ENCODE data around the gene LMNA. TPM values are rescaled to one million over a fixed set of nuclear protein-coding genes. Genes with fewer than 3 reads are reported as not detected.

The LMNA gene
- total RNA-seq, 1 donor = 110 TPM

GRCh38 chr1:156149374-156150332 lies 35.1 kb downstream of the LMNA start:
- H3K9me3 ChIP-seq (ENCODE audit: low read depth, low read length) = no peaks in the 10 kb centered on the region
- peaks cover 88% of the 10 kb centered on the region for H3K4me1 ChIP-seq (ENCODE audit: insufficient read depth, low read length)
- no peaks in the 10 kb centered on the region for H3K27me3 ChIP-seq (ENCODE audit: insufficient read depth, low read length)
- H3K4me3 ChIP-seq (ENCODE audit: low read length) = no peak overlapping the region

DNA sequence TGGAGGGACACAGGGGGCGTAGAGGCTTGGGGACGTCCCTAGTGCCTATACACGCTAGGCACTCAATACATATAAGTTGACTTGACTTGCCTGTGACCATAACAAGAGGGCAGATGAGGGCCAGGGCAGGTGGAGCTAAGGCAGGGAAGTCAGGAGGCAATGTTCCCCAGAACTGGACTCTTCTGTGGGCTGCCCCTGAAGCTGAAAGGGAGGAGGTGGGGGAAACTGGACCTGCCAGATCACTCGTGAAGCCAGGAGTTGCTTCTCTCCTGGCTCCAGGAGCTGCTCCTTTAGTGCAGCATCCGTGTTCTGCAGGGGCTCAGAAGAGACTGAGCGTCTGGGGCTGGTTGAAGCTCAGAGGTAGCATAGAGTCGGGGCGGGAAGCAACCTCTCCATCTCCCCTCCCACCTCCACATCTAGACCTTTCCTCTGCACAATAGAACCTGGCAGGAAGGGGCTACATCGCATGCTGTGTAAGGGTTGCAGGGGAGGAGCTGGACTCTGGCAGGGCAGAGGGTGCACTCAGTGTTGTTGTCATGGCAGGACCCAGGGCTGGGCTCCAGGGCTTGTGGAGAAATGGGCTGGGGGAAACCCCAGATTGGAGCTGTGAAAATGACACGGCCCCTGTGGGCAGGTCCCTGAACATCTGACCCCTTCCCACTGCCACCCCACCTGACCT lies 36.0 kb downstream of the LMNA start:
- Histone ChIP-seq H3K4me3 (ENCODE audit: low read length) (no peak overlapping the region), H3K4me1 (ENCODE audit: insufficient read depth, low read length) (peaks cover 96% of the 10 kb centered on the region)

GRCh38 chr1:156151093-156151688 lies 36.7 kb downstream of the LMNA start:
- Histone ChIP-seq H3K4me1 (ENCODE audit: insufficient read depth, low read length) (peaks cover 98% of the 10 kb centered on the region), H3K27me3 (ENCODE audit: insufficient read depth, low read length) (no peaks in the 10 kb centered on the region), H3K9me3 (ENCODE audit: low read depth, low read length) (no peaks in the 10 kb centered on the region), H3K4me3 (ENCODE audit: low read length) (no peak overlapping the region)

More for the DNA sequence above, 36.0 kb downstream of the LMNA start:
- Histone ChIP-seq H3K27me3 (ENCODE audit: insufficient read depth, low read length) (no peaks in the 10 kb centered on the region), H3K9me3 (ENCODE audit: low read depth, low read length) (no peaks in the 10 kb centered on the region)

DNA sequence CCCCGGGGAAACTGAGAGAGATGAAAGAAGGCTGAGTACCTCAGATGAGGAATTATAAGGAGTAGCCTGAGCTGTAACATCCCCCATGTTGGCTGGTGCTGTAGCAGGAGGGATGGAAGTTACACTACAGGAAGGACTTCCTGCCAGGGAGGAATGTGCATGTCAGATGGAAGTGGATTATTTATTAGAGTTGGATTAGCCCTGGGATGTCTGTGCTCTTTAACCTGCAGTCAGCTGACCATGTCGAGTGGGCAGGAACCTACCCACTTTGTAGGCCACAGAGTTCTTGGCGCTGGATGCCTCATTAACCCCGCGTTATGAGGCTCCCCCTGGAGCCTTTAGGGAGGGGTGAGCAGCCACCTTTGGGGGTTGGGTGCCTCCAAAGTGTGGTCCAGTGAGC lies 38.1 kb downstream of the LMNA start:
- Histone ChIP-seq H3K9me3 (ENCODE audit: low read depth, low read length) (no peaks in the 10 kb centered on the region), H3K4me3 (ENCODE audit: low read length) (no peak overlapping the region), H3K27me3 (ENCODE audit: insufficient read depth, low read length) (no peaks in the 10 kb centered on the region), H3K4me1 (ENCODE audit: insufficient read depth, low read length) (peaks cover 90% of the 10 kb centered on the region)

DNA sequence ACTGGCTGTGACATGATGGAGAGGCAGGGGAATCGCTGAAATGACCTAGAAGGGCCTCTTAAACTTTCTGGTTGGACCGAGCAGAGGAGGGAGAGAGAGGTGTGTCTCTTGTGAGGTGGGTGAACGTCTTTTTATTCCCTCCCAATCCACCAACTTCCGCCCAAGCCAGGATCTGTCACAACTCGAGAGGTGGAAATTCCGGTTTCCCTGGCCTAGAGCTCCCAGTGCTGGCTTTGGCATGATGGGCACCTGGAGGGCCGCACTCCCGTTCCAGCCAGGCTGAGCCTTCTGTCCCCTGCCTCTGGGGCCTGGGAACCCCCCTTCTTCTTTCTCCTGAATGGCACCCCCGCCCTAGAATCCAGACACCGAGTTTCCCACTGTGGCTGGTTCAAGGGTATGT lies 38.9 kb downstream of the LMNA start, which contains the start of gene SEMA4A:
TSS of gene SEMA4A (plus strand) at position 224 of the 400 bp plus-strand sequence. CDS start 994 bp downstream, outside the sequence.
- Histone ChIP-seq H3K4me1 (ENCODE audit: insufficient read depth, low read length) (peaks cover 82% of the 10 kb centered on the region), H3K9me3 (ENCODE audit: low read depth, low read length) (no peaks in the 10 kb centered on the region), H3K27me3 (ENCODE audit: insufficient read depth, low read length) (no peaks in the 10 kb centered on the region), H3K4me3 (ENCODE audit: low read length) (peak within 1 kb of the TSS; percentile 48)

DNA sequence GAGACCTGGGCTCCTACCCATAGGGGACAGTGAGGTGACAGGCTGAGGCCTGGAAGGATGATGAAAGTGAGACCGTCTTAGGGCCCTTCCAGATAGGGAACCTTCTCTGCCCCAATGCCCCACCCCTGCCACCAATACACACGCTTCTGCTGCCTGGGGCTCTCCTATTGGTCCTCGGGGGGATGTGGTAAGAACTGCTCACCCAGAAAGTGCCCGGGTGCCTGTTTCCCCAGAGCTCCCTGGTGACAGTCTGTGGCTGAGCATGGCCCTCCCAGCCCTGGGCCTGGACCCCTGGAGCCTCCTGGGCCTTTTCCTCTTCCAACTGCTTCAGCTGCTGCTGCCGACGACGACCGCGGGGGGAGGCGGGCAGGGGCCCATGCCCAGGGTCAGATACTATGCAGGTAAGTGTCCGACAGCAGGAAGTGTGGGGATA lies 39.8 kb downstream of the LMNA start:
- Histone ChIP-seq H3K9me3 (ENCODE audit: low read depth, low read length) (no peaks in the 10 kb centered on the region), H3K4me3 (ENCODE audit: low read length) (peak overlapping the region; percentile 48), H3K4me1 (ENCODE audit: insufficient read depth, low read length) (peaks cover 74% of the 10 kb centered on the region), H3K27me3 (ENCODE audit: insufficient read depth, low read length) (no peaks in the 10 kb centered on the region)

DNA sequence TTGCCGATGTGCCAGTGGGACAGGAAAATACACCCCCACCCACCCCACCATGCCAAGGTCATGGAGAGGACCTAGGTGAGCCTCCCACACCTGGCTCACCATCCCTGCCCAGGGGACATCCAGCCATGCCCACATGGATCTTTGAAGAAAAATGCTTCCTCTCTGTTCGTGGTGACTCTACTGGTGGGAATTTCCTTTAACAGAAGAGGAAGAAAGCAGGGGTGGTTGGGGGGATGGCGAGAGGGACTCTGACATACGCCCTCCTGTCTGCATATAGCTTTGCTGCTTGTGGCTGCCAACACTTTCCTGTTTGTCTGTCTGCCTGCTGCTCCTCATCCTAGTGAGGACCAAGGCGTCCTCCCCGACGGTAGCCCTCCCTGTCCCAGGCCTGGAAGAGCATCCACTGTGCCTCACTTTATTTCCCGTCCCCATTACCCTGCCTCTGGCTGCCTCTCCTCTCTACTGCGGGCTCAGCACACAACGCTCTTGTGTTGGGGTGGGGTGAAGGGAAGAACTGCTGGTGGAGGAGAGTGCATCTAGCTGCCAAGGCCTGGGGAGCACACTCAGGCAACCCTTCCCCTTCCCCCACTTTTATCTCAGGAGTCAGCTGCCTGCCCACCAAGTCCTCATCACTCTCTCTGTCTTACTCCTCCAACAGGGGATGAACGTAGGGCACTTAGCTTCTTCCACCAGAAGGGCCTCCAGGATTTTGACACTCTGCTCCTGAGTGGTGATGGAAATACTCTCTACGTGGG lies 41.4 kb downstream of the LMNA start:
- Histone ChIP-seq H3K27me3 (ENCODE audit: insufficient read depth, low read length) (no peaks in the 10 kb centered on the region), H3K4me1 (ENCODE audit: insufficient read depth, low read length) (peaks cover 73% of the 10 kb centered on the region), H3K9me3 (ENCODE audit: low read depth, low read length) (no peaks in the 10 kb centered on the region), H3K4me3 (ENCODE audit: low read length) (peak overlapping the region; percentile 48)

DNA sequence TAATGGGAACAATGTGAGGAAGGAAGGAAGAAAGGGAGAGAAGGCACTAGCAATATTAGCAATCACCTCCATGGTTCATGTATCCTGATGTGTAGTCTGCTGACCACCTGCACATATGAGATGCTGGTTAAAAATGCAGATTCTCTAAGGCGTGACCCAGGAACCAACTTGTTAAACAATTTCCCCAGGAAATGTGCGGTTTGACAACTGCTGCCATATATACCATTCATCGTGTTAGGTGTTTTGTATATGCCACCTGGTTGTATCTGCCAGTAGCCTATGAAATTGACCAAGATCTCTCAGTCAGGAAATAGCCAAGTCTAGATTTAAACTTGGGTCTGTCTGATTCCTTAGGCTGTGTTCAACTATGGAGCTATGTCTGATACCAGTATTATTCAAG lies 43.0 kb downstream of the LMNA start:
- no peak overlapping the region for H3K4me3 ChIP-seq (ENCODE audit: low read length)
- peaks cover 57% of the 10 kb centered on the region for H3K4me1 ChIP-seq (ENCODE audit: insufficient read depth, low read length)
- no peaks in the 10 kb centered on the region for H3K9me3 ChIP-seq (ENCODE audit: low read depth, low read length)
- H3K27me3 ChIP-seq (ENCODE audit: insufficient read depth, low read length) = no peaks in the 10 kb centered on the region

DNA sequence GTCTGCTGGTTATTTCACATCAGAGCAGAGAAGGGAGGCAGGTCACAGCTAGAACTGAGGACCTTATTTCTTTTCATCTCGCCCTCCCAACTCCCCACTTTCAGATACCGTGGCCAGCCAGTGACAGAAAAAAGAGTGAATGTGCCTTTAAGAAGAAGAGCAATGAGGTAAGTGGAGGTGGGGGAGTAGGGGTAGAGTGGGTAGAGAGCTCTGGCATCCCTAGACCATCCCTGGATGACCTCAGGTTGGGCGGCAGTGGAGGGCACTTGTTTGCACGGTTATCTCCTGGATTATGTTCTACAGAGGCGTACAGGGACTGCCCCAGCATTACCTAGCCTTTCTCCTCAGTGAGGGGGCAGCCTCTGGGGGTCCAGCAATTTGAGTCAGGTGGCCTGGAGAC lies 43.5 kb downstream of the LMNA start:
- peaks cover 53% of the 10 kb centered on the region for H3K4me1 ChIP-seq (ENCODE audit: insufficient read depth, low read length)
- H3K27me3 ChIP-seq (ENCODE audit: insufficient read depth, low read length) = no peaks in the 10 kb centered on the region
- no peaks in the 10 kb centered on the region for H3K9me3 ChIP-seq (ENCODE audit: low read depth, low read length)
- no peak overlapping the region for H3K4me3 ChIP-seq (ENCODE audit: low read length)

DNA sequence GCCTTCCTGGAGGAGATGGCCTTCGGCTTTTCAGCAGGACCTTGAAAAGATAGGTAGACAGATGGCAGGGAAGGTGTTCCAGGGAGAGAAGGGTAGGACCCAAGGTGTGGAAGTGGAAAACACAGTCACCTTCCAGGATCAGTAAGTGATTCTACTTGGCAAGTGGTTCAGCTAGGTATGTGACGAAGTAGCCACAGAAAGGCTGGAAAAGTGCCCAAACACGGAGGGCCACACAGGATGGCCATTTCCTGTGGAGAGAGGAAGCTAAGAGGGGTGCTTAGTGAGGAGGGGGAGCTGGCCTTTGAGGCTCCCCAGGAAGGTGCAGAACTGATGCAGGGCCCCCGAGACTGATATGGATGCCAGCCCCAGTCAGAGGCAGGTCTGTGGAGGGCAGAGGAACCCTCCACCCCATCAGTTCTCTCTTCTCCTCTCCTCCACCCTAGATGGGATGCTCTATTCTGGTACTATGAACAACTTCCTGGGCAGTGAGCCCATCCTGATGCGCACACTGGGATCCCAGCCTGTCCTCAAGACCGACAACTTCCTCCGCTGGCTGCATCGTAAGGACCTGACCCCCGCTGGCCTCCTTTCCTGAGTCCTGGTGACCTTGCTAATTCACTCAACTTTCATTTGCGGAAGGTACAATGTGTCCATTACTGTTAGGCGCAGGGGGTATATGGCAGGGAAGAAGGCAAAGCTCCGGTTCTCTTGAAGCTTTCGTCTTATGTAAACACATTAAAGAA lies 45.7 kb downstream of the LMNA start:
- no peaks in the 10 kb centered on the region for H3K27me3 ChIP-seq (ENCODE audit: insufficient read depth, low read length)
- no peak overlapping the region for H3K4me3 ChIP-seq (ENCODE audit: low read length)
- H3K9me3 ChIP-seq (ENCODE audit: low read depth, low read length) = no peaks in the 10 kb centered on the region
- H3K4me1 ChIP-seq (ENCODE audit: insufficient read depth, low read length) = peaks cover 32% of the 10 kb centered on the region

- Histone ChIP-seq H3K27me3 (ENCODE audit: insufficient read depth, low read length) (no peaks in the 10 kb centered on the region), H3K9me3 (ENCODE audit: low read depth, low read length) (no peaks in the 10 kb centered on the region), H3K4me3 (ENCODE audit: low read length) (no peak overlapping the region), H3K4me1 (ENCODE audit: insufficient read depth, low read length) (peaks cover 26% of the 10 kb centered on the region)
Measured at GRCh38 chr1:156160743-156161171, 46.2 kb downstream of the LMNA start.

DNA sequence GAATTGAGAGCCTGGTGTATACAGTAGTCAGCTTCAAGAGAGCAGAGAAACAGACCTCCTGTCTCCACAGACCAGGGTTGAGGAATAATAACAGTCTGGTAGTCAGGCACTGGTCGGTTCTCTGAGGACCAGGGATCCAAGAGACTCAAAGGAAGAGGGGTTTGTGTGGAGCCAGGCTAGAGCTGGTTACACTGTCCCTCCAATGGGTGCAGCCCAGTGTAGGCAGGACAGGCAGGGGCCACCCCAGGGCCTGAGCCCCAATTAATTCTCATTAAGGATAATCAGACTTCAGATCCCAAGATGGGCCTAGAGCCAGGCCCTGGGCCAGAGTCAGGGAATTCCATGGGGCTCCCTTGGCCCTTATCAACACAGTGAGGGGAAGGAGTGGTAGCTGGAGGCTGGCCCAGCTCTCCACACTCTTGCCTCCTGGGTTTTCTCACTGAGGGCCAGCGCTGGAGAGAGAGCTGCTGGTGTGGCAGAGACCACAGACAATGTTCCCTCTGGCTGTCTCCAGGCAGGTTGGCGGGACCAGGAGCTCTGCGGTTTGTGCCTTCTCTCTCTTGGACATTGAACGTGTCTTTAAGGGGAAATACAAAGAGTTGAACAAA lies 48.0 kb downstream of the LMNA start:
- Histone ChIP-seq H3K4me1 (ENCODE audit: insufficient read depth, low read length) (peaks cover 16% of the 10 kb centered on the region), H3K27me3 (ENCODE audit: insufficient read depth, low read length) (no peaks in the 10 kb centered on the region), H3K4me3 (ENCODE audit: low read length) (no peak overlapping the region), H3K9me3 (ENCODE audit: low read depth, low read length) (no peaks in the 10 kb centered on the region)

GRCh38 chr1:156163712-156164111 lies 49.2 kb downstream of the LMNA start:
- no peak overlapping the region for H3K4me3 ChIP-seq (ENCODE audit: low read length)
- peaks cover 16% of the 10 kb centered on the region for H3K4me1 ChIP-seq (ENCODE audit: insufficient read depth, low read length)
- H3K9me3 ChIP-seq (ENCODE audit: low read depth, low read length) = no peaks in the 10 kb centered on the region
- no peaks in the 10 kb centered on the region for H3K27me3 ChIP-seq (ENCODE audit: insufficient read depth, low read length)
